Astrocyte (in vitro differentiated cells and primary cell): ENCODE results near the gene RPS6KB2. TPM values are rescaled to one million over a fixed set of nuclear protein-coding genes. Genes with fewer than 3 reads are reported as not detected.

ENCODE experiments used
- DNase-seq: peaks from one replicate; pipeline ENCODE4 v3.0.0-alpha.2; 2010; ENCODE audit warnings: low read depth
- FAIRE-seq: peaks from 2 replicates; lab custom pipeline; 2011; peaks lifted over from hg19 to GRCh38; lab: Jason Lieb, UNC
- H2AFZ ChIP-seq: 2 replicates; pipeline ENCODE4 v1.6.0; 2012; ENCODE audit warnings: low read depth, low read length, inconsistent platforms
- H3K27ac ChIP-seq: 2 replicates; pipeline ENCODE4 v1.5.1; 2011; ENCODE audit warnings: low read depth, low read length, inconsistent platforms
- H3K27me3 ChIP-seq: 2 replicates; pipeline ENCODE4 v1.6.0; 2011; ENCODE audit warnings: low read length, inconsistent platforms; ENCODE audit not compliant: insufficient read depth
- H3K36me3 ChIP-seq: 2 replicates; pipeline ENCODE4 v1.5.1; 2011; ENCODE audit warnings: low read length, inconsistent platforms; ENCODE audit not compliant: insufficient read depth
- H3K4me1 ChIP-seq: 2 replicates; pipeline ENCODE4 v1.5.1; 2011; ENCODE audit warnings: low read length, inconsistent platforms; ENCODE audit not compliant: insufficient read depth
- H3K4me2 ChIP-seq: 2 replicates; pipeline ENCODE4 v1.6.0; 2012; ENCODE audit warnings: low read length, inconsistent platforms
- H3K4me3 ChIP-seq: 2 replicates; pipeline ENCODE4 v1.5.1; 2011; ENCODE audit warnings: low read depth, mild to moderate bottlenecking, low read length, inconsistent platforms; ENCODE audit not compliant: insufficient read depth
- H3K79me2 ChIP-seq: 2 replicates; pipeline ENCODE4 v1.6.0; 2012; ENCODE audit warnings: mild to moderate bottlenecking, low read length, inconsistent platforms; ENCODE audit not compliant: insufficient read depth
- H3K9ac ChIP-seq: 2 replicates; pipeline ENCODE4 v1.6.0; 2012; ENCODE audit warnings: mild to moderate bottlenecking, low read length, inconsistent platforms
- H3K9me3 ChIP-seq: 2 replicates; pipeline ENCODE4 v1.5.1; 2012; ENCODE audit warnings: low read depth, mild to moderate bottlenecking, low read length, inconsistent platforms; ENCODE audit not compliant: insufficient read depth
- H4K20me1 ChIP-seq: 2 replicates; pipeline ENCODE4 v1.6.0; 2012; ENCODE audit warnings: low read length, inconsistent platforms; ENCODE audit not compliant: insufficient read depth
- H3K27ac Mint-ChIP-seq: one replicate; pipeline ENCODE4 v1.8.0; 2021; ENCODE audit warnings: mild to moderate bottlenecking, mixed read lengths; ENCODE audit not compliant: unreplicated experiment
- H3K27me3 Mint-ChIP-seq: one replicate; pipeline ENCODE4 v1.8.0; 2021; ENCODE audit warnings: low read depth, mixed read lengths; ENCODE audit not compliant: unreplicated experiment
- H3K36me3 Mint-ChIP-seq: one replicate; pipeline ENCODE4 v1.8.0; 2021; ENCODE audit warnings: low read depth, mixed read lengths; ENCODE audit not compliant: unreplicated experiment
- H3K4me1 Mint-ChIP-seq: one replicate; pipeline ENCODE4 v1.8.0; 2021; ENCODE audit warnings: low read depth, mixed read lengths; ENCODE audit not compliant: unreplicated experiment
- H3K4me3 Mint-ChIP-seq: one replicate; pipeline ENCODE4 v1.8.0; 2021; ENCODE audit warnings: mild to moderate bottlenecking, moderate library complexity, mixed read lengths; ENCODE audit not compliant: unreplicated experiment
- H3K9me3 Mint-ChIP-seq: one replicate; pipeline ENCODE4 v1.8.0; 2021; ENCODE audit warnings: mild to moderate bottlenecking, mixed read lengths; ENCODE audit not compliant: unreplicated experiment
- CTCF ChIP-seq: IDR thresholded peaks from 2 replicates; pipeline ENCODE4 v1.5.1; 2011; ENCODE audit warnings: low read depth, mild to moderate bottlenecking, inconsistent platforms, low read length, moderate library complexity; ENCODE audit not compliant: insufficient read depth
- EZH2 ChIP-seq: IDR thresholded peaks from 2 replicates; pipeline ENCODE4 v1.6.1; 2012; ENCODE audit warnings: mild to moderate bottlenecking, low read length, inconsistent platforms; ENCODE audit not compliant: insufficient read depth
- total RNA-seq: library from RNA; stranded (reverse); gene quantifications from 2 replicates; pipeline ENCODE4 v1.2.1, GENCODE V29; 2021

RPS6KB2 gene
- total RNA-seq, 1 donor from 2014 or later = 52.9 TPM

GRCh38 chr11:67466367-67466766 is 38.1 kb downstream of the RPS6KB2 start:
- Mint-ChIP-seq H3K9me3 (no peaks in the 10 kb centered on the region), H3K4me1 (peaks cover 4% of the 10 kb centered on the region), H3K4me3 (no peak overlapping the region), H3K36me3 (peaks cover 5% of the 10 kb centered on the region), H3K27ac (no peak overlapping the region), H3K27me3 (no peaks in the 10 kb centered on the region)
- Histone ChIP-seq H3K4me3 (no peak overlapping the region), H4K20me1 (no peaks in the 10 kb centered on the region), H2AFZ (no peak overlapping the region), H3K36me3 (no peaks in the 10 kb centered on the region), H3K4me1 (peaks cover 16% of the 10 kb centered on the region), H3K79me2 (peaks cover 9% of the 10 kb centered on the region), H3K27ac (no peak overlapping the region), H3K9me3 (no peaks in the 10 kb centered on the region), H3K9ac (no peak overlapping the region), H3K27me3 (no peaks in the 10 kb centered on the region), H3K4me2 (no peak overlapping the region)
- DNase-seq = no peak
- TF ChIP-seq EZH2 (no peak), CTCF (no peak)
- FAIRE-seq = no peak

GRCh38 chr11:67466962-67467771 is 38.9 kb downstream of the RPS6KB2 start:
- Mint-ChIP-seq H3K36me3 (peaks cover 5% of the 10 kb centered on the region), H3K27ac (no peak overlapping the region), H3K27me3 (no peaks in the 10 kb centered on the region), H3K4me3 (peak overlapping the region; percentile 58), H3K4me1 (peaks cover 4% of the 10 kb centered on the region), H3K9me3 (no peaks in the 10 kb centered on the region)
- no peaks in the 10 kb centered on the region for H3K36me3 ChIP-seq
- no peaks in the 10 kb centered on the region for H4K20me1 ChIP-seq
- no peaks in the 10 kb centered on the region for H3K9me3 ChIP-seq
- TF ChIP-seq CTCF (no peak), EZH2 (no peak)
- peaks cover 16% of the 10 kb centered on the region for H3K4me1 ChIP-seq
- H3K9ac ChIP-seq = no peak overlapping the region
- no peak overlapping the region for H2AFZ ChIP-seq
- FAIRE-seq (no peak), DNase-seq (no peak)
- H3K4me3 ChIP-seq = no peak overlapping the region
- H3K27me3 ChIP-seq = no peaks in the 10 kb centered on the region
- peak overlapping the region; percentile 89 for H3K4me2 ChIP-seq
- peaks cover 9% of the 10 kb centered on the region for H3K79me2 ChIP-seq
- H3K27ac ChIP-seq = no peak overlapping the region

GRCh38 chr11:67468056-67468455 is 39.8 kb downstream of the RPS6KB2 start:
- H3K4me1 ChIP-seq = peaks cover 16% of the 10 kb centered on the region
- no peaks in the 10 kb centered on the region for H4K20me1 ChIP-seq
- H3K36me3 Mint-ChIP-seq = peaks cover 5% of the 10 kb centered on the region
- peak overlapping the region; percentile 89 for H3K9ac ChIP-seq
- no peak for TF ChIP-seq CTCF
- peak overlapping the region; percentile 72 for H3K4me3 ChIP-seq
- no peaks in the 10 kb centered on the region for H3K9me3 ChIP-seq
- no peaks in the 10 kb centered on the region for H3K36me3 ChIP-seq
- no peaks in the 10 kb centered on the region for H3K9me3 Mint-ChIP-seq
- H3K27me3 Mint-ChIP-seq = no peaks in the 10 kb centered on the region
- peak overlapping the region; percentile 69 for H3K27ac Mint-ChIP-seq
- DNase-seq (peak; percentile 20), FAIRE-seq (no peak)
- peak overlapping the region; percentile 89 for H3K4me3 Mint-ChIP-seq
- H2AFZ ChIP-seq = no peak overlapping the region
- peak overlapping the region; percentile 89 for H3K4me2 ChIP-seq
- peaks cover 4% of the 10 kb centered on the region for H3K4me1 Mint-ChIP-seq
- H3K79me2 ChIP-seq = peaks cover 9% of the 10 kb centered on the region
- H3K27me3 ChIP-seq = no peaks in the 10 kb centered on the region
- H3K27ac ChIP-seq = no peak overlapping the region
